HG02981 (cell line): ENCODE measurements around the gene LRRC3.

Experiments
- ATAC-seq: cut with Tn5 transposase; IDR thresholded peaks from one replicate; pipeline ENCODE4 v1.9.1; 2021; ENCODE audit warnings: mild to moderate bottlenecking, moderate library complexity; ENCODE audit not compliant: unreplicated experiment

LRRC3 gene

DNA sequence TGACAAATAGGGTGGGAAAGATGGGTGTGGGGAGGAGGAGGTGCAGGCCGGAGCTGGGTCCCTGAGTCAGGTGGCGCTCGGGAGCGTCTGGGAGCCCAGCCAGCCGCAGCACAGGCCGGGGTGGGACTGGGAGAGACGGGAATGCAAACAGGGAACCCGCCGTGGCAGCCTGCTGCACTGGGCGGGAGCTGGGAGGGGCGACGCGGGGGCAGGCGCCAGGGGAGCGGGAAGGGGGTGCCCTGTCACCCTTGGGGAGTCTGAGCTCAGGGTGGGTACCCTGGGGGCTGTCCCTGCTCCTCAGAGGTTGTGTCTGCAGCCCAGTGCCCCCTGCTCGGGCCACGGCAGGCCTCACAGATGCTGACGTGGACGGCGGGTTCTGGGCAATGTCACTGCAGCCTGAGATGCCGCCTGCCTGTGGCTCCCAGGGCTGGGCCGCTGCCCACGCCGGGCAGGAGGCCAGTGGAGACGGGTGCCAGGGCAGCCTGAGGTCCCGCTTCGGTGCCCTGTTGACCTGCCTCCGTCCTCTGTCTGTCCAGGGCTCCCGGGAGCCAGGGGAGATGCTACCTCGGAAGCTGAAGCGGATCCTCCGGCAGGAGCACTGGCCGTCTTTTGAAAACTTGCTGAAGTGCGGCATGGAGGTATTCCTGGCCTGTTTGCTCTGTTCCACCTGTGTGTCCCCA is 16.6 kb upstream of the LRRC3 start:
- no peak for ATAC-seq

DNA sequence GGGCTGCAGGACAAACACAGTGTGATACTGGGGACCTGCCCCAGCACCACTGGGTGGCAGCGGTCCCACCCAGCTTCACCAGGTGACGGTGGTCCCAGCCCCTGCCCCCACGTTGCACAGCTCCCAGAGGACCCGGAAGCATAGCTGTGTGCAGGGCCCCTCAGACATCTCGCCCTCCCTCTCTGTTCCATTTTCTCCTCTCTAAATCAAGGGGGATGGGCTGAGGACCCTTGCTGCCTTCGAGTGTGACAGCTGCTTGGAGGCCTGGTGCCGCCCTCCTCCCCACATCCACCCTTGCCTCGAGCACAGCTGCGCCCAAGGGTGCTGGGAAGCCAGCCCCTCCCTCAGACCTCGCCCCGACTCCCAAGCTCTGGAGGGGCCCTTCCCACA is 16.1 kb upstream of the LRRC3 start:
- ATAC-seq, result no peak

DNA sequence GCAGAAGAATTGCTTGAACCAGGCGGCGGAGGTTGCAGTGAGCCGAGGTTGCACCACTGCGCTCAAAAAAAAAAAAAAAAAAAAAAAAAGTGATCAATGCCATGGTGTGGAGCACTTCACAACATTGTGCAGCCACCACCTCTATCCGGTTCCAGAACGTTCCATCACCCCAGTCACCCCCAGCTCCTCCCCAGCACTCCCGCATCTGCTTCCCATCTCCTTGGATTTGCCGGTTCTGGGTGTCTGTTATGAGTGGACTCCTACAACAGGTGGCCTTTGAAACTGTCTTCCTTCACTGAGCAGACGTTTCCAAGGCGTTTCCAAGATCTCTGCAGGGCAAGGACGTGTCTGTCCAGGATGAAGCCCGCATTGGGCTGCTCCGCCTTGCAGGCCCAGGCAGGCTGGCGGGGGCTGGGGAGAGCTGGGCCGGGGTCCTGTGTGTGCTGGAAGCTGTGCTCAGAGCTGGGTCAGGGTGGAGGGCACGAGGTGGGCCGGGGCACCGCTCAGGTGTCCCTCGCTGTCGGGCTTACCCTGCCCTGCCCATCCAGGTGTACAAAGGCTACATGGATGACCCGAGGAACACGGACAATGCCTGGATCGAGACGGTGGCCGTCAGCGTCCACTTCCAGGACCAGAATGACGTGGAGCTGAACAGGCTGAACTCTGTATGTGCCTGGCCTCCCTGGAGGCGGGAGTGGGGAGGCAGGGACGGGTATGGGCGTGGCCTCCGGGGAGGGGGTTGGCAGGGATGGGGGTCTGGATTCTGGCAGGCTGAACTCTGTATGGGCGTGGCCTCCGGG is 14.9 kb upstream of the LRRC3 start:
- ATAC-seq, result no peak

DNA sequence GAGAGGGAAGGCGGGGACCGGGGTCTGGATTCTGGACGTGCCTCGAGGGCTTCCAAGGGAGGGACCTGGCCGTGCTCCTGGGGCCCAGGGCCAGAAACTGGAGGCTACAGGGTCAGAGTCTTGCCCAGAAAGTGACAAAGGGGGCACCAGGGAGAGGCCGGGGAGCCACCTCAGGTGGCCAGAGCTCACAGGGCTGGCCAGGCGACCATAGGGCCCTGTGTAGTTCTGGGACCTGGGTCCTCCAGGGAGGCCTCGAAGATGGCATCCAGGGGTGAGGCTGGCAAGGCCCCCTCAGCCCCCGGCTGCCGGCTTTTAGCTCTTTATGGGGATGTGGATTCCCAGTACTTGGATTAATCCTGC is 14.3 kb upstream of the LRRC3 start:
- no peak for ATAC-seq

DNA sequence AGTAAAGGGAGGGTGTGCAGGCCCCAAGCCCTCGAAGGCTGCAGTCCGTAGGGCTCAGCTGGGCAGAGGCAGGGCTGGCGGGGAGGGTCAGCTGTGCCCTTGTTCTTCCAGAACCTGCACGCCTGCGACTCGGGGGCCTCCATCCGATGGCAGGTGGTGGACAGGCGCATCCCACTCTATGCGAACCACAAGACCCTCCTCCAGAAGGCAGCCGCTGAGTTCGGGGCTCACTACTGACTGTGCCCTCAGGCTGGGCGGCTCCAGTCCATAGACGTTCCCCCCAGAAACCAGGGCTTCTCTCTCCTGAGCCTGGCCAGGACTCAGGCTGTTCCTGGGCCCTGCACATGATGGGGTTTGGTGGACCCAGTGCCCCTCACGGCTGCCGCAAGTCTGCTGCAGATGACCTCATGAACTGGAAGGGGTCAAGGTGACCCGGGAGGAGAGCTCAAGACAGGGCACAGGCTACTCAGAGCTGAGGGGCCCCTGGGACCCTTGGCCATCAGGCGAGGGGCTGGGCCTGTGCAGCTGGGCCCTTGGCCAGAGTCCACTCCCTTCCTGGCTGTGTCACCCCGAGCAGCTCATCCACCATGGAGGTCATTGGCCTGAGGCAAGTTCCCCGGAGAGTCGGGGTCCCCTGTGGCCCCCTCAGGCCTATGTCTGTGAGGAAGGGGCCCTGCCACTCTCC is 13.6 kb upstream of the LRRC3 start:
- ATAC-seq, result no peak

DNA sequence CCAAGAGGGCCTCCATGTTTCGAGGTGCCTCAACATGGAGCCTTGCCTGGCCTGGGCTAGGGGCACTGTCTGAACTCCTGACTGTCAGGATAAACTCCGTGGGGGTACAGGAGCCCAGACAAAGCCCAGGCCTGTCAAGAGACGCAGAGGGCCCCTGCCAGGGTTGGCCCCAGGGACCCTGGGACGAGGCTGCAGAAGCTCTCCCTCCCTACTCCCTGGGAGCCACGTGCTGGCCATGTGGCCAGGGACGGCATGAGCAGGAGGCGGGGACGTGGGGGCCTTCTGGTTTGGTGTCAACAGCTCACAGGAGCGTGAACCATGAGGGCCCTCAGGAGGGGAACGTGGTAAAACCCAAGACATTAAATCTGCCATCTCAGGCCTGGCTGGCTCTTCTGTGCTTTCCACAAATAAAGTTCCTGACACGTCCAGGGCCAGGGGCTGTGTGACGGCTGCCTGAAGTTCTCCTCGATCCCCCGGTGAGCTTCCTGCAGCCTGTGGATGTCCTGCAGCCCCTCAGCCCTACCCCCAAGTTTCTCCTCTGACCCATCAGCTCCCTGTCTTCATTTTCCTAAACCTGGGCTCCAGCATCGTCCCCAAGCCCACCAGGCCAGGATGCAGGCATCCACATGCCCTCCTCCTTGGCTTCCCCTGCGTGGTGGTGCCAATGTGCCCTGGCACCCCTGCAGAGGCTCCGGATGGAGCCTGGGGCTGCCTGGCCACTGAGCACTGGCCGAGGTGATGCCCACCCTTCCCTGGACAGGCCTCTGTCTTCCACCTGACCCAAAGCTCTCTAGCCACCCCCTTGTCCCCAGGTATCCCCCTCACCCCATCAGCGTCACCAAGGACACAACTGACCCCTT is 12.8 kb upstream of the LRRC3 start:
- no peak for ATAC-seq

DNA sequence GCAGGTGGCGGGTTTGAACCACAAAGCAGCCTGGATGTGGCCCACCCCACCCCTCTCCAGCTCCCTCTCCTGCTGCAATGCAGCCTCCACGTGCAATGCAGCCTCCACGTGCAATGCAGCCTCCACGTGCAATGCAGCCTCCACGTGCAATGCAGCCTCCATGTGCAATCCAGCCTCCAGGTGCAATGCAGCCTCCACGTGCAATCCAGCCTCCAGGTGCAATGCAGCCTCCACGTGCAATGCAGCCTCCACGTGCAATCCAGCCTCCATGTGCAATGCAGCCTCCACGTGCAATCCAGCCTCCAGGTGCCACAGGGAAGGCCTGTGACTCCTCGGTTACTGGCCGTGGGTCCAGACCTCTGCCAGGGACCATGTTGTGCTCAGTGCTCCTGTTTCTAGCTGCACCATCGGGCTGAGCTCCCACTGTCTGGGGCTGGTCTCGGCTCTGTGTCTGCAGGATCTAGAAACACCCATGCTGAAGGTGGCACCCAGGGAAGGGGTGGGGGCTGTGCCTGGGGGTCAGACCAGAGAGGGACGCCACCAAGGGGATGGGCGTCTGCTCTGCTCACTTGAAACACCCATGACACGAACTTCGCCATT is 11.9 kb upstream of the LRRC3 start:
- ATAC-seq, result no peak

DNA sequence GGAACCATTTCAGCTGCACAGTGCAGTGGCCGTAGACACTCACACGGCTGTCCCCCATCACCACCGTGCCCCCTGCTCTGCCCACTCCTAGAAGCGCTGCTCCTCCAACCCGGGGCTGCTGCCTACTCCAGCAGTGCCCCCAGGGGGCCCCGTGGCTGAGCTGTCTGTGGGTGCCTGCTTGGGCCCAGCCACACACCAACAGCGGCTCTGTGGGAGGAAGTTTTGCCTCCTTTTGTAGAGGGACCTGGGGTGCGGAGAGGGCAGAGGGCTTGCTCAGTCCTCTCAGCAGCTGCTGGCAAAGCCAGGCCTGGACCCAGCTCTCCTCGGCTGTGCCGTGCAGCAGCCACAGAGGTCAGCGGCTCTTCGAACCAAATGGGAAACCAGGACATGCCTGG is 11.4 kb upstream of the LRRC3 start:
- no peak for ATAC-seq

DNA sequence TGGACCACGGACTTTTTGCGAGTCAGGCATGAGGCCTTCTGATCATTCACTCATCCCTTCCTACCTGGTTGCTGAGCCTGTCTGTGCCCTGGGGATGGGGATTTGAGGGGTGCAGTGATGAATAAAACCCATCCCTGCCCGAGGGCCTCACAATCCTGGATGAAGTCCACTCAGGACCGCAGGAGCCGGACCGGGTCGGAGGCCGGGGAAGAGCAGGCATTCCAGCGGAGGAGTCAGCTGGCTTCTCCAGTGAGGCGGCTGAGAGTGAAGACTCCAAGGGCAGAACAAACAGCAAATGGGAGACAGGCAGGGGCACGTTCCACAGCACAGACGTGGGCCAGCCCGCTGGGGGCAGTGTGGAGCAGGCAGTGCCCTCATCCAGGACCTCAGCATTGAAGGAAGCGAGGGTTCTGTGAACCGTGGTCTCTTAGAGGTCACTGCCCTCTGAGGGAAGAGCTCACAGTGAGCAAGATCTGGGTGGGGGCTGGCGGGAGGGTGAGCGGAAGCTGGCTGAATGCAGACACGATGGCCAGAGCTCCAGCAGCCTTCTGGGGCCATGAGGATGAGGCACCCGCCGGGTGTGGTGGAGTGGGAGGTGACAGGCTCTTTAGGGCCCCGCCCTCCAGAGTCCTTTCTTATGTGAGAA is 10.9 kb upstream of the LRRC3 start:
- ATAC-seq, result no peak

DNA sequence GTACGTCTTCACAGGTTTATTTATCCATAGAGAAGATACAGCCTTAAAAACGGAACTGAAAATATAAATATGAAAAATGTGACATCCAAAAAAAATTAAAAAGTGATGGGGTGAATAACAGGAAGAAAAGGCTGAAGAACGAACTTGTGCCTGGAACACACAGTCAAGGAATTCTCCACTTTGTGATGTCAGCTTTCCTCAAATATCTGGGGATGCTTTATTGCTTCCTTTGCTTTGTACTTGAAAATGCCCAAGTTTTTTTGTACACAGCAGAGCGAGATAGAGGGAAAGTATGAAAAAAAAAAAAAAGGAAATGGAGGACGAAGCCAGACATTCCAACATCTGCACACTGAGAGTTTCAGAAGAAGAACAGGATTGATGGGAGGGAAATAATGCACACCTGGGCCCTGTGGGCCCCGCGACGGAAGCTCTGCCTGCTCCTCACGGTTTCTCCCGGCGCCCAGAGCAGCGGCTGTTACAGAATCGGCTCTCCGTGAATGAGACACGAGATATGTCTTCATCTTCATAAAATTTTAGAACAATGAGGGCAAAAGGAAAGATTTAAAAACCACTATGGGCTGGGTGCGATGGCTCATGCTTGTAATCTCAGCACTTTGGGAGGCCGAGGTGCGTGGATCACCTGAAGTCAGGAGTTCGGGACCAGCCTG is 10.0 kb upstream of the LRRC3 start:
- ATAC-seq, result no peak

DNA sequence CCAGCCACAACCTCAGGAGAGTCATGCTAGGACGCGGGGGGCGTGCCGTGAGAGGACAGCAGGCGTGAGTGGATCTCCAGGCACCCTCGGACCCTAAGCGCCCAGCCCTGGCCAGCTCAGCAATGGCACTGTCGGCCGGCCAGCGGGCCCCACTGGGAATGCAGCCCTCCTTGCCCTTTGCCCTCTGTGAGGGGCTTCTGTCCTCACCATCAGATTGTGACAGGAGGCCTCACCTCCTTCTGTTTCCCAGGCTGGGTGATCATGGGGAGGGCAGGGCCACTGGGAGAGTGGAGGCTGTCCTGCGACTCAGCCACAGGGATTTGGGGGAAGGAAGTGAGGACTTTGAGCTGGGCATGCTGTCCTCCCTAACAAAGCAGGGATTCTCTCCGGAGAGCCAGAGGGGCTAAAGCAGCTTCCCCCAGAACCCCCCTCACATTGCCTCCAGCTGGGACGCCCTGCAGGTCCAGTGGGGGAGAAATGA is 6.6 kb upstream of the LRRC3 start:
- ATAC-seq, result no peak

DNA sequence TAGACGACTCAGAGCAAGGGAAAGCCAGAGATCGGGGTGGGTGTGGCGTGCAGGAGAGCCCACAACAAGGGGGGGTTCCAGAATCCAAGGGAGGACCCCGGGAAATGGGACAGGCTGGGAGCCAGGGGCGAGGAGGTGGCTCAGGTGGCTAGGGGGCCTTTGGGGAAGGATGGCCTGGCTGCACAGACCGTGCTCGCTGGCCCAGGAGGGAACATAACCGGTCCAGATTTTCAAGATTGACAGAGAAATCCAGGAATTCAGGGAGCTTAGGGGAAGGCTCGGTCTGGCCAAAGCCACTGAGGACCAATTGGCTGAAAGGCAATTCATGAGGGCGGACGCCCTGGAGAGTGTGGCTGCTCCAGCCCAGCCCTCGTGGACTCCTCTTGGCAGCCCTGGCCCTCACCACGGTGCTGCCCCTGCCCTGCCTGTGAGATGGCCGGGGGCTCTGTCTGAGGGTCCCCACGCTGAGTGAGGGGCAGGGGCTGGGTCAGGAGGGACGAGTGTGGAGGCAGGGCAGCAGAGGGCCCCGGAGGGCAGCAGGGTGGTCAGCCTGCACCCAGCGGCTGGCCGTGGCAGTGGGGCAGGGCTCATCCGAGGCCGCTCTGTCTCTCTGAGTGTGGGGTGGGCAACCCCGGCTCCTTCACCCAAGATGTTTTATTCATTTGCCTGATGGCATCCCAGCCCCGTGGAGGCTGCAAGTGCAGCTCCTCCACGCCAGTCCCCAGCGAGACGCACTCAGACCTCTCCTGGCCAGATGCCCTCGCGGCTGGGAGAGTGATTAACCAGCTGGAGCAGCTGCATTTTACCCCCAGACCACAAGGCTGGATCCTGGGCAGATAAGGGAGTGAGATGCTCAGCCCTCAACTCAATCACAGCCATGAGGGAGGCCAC is 5.6 kb upstream of the LRRC3 start:
- ATAC-seq, result no peak

DNA sequence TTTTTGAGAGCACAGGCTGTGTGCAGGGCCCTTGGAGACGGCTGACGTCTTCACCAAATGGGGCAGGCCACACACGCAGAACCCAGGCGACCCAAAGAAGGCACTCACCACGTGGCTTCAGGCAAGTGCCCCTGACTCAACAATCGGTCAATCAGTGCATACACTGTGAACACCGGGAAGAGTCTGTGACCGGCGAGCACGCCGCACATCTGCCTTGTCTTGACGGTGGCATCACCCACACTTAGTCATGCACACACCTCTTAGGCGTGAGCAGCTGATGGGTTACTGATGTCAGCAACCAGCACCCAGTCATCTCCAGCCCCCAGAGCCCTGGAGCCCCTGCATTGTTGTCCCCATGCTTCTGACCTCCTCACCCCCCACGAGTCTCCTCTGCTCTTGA is 4.9 kb upstream of the LRRC3 start:
- ATAC-seq, result no peak

DNA sequence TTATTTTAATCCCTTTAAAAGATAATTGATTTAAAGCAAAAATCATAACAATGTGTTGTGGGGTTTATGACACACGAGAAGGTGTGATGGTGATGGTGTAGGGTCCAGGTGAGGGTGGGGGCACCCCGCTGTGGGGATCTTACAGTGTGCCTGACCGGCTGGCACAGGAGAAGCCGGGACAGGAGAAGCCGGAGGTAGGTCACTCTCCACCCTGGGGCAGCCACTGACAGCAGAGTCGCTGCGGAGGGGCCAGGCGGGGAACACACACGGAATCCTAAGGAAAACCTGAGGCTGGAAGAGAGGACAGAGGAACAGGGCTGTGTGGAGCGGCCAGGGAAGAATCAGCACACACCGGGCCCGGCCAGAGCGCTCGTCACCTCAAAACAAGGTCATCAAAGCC is 4.3 kb upstream of the LRRC3 start:
- no peak for ATAC-seq

DNA sequence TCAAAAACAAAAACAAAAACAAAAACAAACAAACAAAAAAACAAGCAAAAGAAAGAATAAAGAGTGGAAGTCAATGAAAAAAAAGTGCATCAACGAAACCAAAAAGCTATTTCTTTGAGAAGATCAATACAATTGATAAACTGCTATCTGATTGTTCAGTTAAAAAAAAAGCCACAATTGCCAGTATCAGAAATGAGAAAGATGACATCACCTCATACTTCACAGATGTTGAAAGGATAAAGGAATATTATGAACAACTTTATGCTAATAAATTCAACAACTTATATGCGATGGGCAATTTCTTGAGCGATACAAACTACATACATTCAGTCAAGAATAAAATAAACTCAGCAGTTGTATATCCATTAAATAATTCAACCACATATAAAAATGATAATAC is 2.2 kb upstream of the LRRC3 start:
- no peak for ATAC-seq

DNA sequence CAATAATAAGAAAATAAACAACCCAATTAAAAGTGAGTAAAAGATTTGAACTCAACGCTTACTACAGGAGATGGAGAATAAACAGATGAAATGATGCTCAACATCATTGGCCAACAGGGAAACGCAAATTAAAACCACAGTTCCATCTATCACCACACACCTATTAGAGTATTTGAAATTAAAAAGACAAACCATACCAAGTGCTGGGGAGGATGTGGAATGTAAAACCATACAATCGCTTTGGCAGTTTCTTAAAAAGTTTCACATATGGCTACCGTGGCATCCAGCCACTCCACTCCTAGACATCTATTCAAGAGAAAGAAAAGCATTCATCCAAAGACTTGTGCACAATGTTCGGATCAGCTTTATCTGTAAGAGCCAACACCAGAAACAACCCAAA is 1.3 kb upstream of the LRRC3 start:
- no peak for ATAC-seq

DNA sequence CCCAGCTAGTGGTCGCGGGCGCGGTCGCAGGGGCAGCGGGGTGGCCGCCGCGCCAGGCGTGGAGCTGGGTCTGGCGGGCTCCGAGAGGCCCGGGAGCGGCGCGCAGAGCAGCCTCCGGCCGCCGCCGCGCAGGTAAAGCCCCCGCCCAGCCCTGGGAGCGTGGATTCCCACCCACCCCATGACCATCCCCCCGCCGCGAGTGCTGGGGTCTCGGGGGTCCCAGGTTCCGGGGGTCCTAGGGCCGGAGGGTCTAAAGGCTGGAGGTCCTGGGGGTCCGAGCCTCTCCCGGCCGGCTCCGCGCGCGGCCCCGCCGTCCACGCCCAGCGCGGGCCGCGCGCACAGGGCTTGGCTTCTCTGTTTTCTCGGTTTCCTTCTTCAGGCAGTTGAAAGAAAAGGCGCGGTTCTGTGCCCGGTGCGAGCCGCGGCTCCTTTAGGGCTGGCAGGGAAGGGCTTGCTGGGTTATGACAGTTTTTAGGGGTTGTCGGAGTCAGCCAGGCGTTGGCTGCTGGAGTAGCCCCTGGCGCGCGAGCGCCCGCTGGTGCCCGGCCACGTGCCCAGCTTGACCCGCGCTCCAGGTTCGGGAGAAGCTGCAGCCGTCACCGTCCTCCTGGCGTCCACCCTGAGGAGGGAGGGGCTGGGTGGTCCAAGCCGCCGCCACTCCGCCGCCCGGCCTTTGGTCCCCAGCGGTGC is 359 bp downstream of the LRRC3 start:
- ATAC-seq, result peak; percentile 42
